Tibial artery (tissue), 4 donors: ENCODE measurements around the gene UBE2V1.

Experiments
- DNase-seq, 2 donors: peaks; one replicate each; pipeline ENCODE4 v3.0.0-alpha.2; 2019
- H3K27ac ChIP-seq, 2 donors: fragments of 200-600 bp; sonication (generic) in 1 of 2; 1 replicate in 1 of 2; 2 replicates in 1 of 2; pipeline ENCODE4 v1.5.1; 2018 to 2019; ENCODE audit warnings: mild to moderate bottlenecking in 1 of 2
- H3K27me3 ChIP-seq, 2 donors: fragments of 200-600 bp; sonication (generic) in 1 of 2; one replicate each; pipeline versions ENCODE4 v1.5.1 to v1.6.0; 2016 to 2019
- H3K36me3 ChIP-seq, 3 donors: fragments of 200-600 bp; sonication (generic) in 2 of 3; one replicate each; pipeline ENCODE4 v1.5.1; 2016 to 2019; ENCODE audit warnings: mild to moderate bottlenecking in 2 of 3
- H3K4me1 ChIP-seq, 4 donors: fragments of 200-600 bp; sonication (generic) in 2 of 4; 1 replicate in 3 of 4; 2 replicates in 1 of 4; pipeline ENCODE4 v1.5.1; 2016 to 2019
- H3K4me3 ChIP-seq, 2 donors: fragments of 200-600 bp; sonication (generic) in 1 of 2; 1 replicate in 1 of 2; 2 replicates in 1 of 2; pipeline ENCODE4 v1.5.1; 2018 to 2019; ENCODE audit warnings: mild to moderate bottlenecking in 2 of 2
- H3K9me3 ChIP-seq, 3 donors: fragments of 200-600 bp; sonication (generic) in 1 of 3; one replicate each; pipeline ENCODE4 v1.5.1; 2016 to 2019
- CTCF ChIP-seq, 2 experiments: fragments of 200-600 bp in 1 of 2; fragments of 450-650 bp in 1 of 2; IDR thresholded peaks; one replicate each; pipeline ENCODE4 v1.5.1; 2017 to 2019; ENCODE audit warnings: antibody characterized with exemption in 2 of 2, mild to moderate bottlenecking in 1 of 2, moderate library complexity in 1 of 2
- intact Hi-C: fragments of 100-400 bp; cut with DNase I; formaldehyde crosslinking; loops from one replicate; pipeline ENCODE4 v1.15.0; 2023; ENCODE audit warnings: low total_unique reads

UBE2V1 gene

GRCh38 chr20:50050214-50050613 is 62.7 kb downstream of the UBE2V1 start:
- H3K4me1 ChIP-seq: peaks cover 0 to 38% (median 24%) of the 10 kb centered on the region in 4 donors
- no peak overlapping the region for H3K27ac ChIP-seq
- no peak for DNase-seq
- no peaks in the 10 kb centered on the region for H3K27me3 ChIP-seq
- no peak for TF ChIP-seq CTCF (IDR thresholded peaks at IDR 0.05)
- intact Hi-C loops: no loop called here
- no peaks in the 10 kb centered on the region for H3K9me3 ChIP-seq
- no peaks in the 10 kb centered on the region for H3K36me3 ChIP-seq
- no peak overlapping the region for H3K4me3 ChIP-seq

GRCh38 chr20:50049442-50050026 is 63.4 kb downstream of the UBE2V1 start:
- Histone ChIP-seq H3K27me3 (no peaks in the 10 kb centered on the region), H3K27ac (no peak overlapping the region), H3K36me3 (no peaks in the 10 kb centered on the region), H3K9me3 (no peaks in the 10 kb centered on the region), H3K4me1 (peaks cover 0 to 31% (median 17%) of the 10 kb centered on the region in 4 donors), H3K4me3 (no peak overlapping the region)
- intact Hi-C loops: no loop called here
- DNase-seq: no peak
- no peak for TF ChIP-seq CTCF (IDR thresholded peaks at IDR 0.05)

GRCh38 chr20:50048420-50049166 is 64.4 kb downstream of the UBE2V1 start:
- intact Hi-C loops: no loop called here
- Histone ChIP-seq H3K9me3 (no peaks in the 10 kb centered on the region), H3K4me3 (no peak overlapping the region), H3K4me1 (peaks cover 0 to 30% (median 17%) of the 10 kb centered on the region in 4 donors), H3K27me3 (no peaks in the 10 kb centered on the region), H3K36me3 (no peaks in the 10 kb centered on the region), H3K27ac (peak overlapping the region; percentile 54 to 61)
- peak in 1 of 2 donors; percentile 82 for DNase-seq
- no peak for TF ChIP-seq CTCF (IDR thresholded peaks at IDR 0.05)

- intact Hi-C loops: no loop called here
- Histone ChIP-seq H3K36me3 (no peaks in the 10 kb centered on the region), H3K27me3 (no peaks in the 10 kb centered on the region), H3K4me1 (peaks cover 0 to 30% (median 14%) of the 10 kb centered on the region in 4 donors), H3K27ac (no peak overlapping the region), H3K4me3 (no peak overlapping the region), H3K9me3 (no peaks in the 10 kb centered on the region)
- DNase-seq: no peak
- TF ChIP-seq CTCF (IDR thresholded peaks at IDR 0.05): no peak
Observed at GRCh38 chr20:50044353-50044960, 68.5 kb downstream of the UBE2V1 start.

GRCh38 chr20:50043573-50044352 is 69.2 kb downstream of the UBE2V1 start:
- H3K27ac ChIP-seq: no peak overlapping the region

More at GRCh38 chr20:50043573-50044352, 69.2 kb downstream of the UBE2V1 start:
- no peak overlapping the region for H3K4me3 ChIP-seq
- intact Hi-C loops: no loop called here
- no peak for TF ChIP-seq CTCF (IDR thresholded peaks at IDR 0.05)
- no peaks in the 10 kb centered on the region for H3K36me3 ChIP-seq
- peaks cover 0 to 25% (median 11%) of the 10 kb centered on the region in 4 donors for H3K4me1 ChIP-seq
- H3K9me3 ChIP-seq: no peaks in the 10 kb centered on the region
- H3K27me3 ChIP-seq: no peaks in the 10 kb centered on the region
- DNase-seq: no peak
